GM18511 (cell line): ENCODE data around the gene DPP10.

Source experiments
- ATAC-seq: cut with Tn5 transposase; IDR thresholded peaks from one replicate; pipeline ENCODE4 v1.9.1; 2021; ENCODE audit warnings: mild to moderate bottlenecking, moderate library complexity; ENCODE audit not compliant: unreplicated experiment

DPP10 gene

GRCh38 chr2:114789989-114790388 lies 347.5 kb downstream of the DPP10 start:
- ATAC-seq, result no peak

- no peak for ATAC-seq
Measured at GRCh38 chr2:114797540-114797939, 355.1 kb downstream of the DPP10 start.

GRCh38 chr2:114797942-114798341 lies 355.5 kb downstream of the DPP10 start:
- no peak for ATAC-seq

GRCh38 chr2:114800371-114800770 lies 357.9 kb downstream of the DPP10 start:
- ATAC-seq, result no peak

GRCh38 chr2:114805195-114805594 lies 362.8 kb downstream of the DPP10 start:
- ATAC-seq, result no peak

- no peak for ATAC-seq
Measured at GRCh38 chr2:114810092-114810491, 367.7 kb downstream of the DPP10 start.

- ATAC-seq, result no peak
Measured at GRCh38 chr2:114812261-114812660, 369.8 kb downstream of the DPP10 start.

GRCh38 chr2:114814355-114814754 lies 371.9 kb downstream of the DPP10 start:
- no peak for ATAC-seq

- no peak for ATAC-seq
Measured at GRCh38 chr2:114821055-114821454, 378.6 kb downstream of the DPP10 start.

GRCh38 chr2:114843963-114844362 lies 401.5 kb downstream of the DPP10 start:
- ATAC-seq, result no peak

- no peak for ATAC-seq
Measured at GRCh38 chr2:114857196-114857595, 414.8 kb downstream of the DPP10 start.

- no peak for ATAC-seq
Measured at GRCh38 chr2:114859726-114860510, 417.5 kb downstream of the DPP10 start.

GRCh38 chr2:114862243-114862642 lies 419.8 kb downstream of the DPP10 start:
- no peak for ATAC-seq

GRCh38 chr2:114864901-114865300 lies 422.5 kb downstream of the DPP10 start:
- ATAC-seq, result no peak

GRCh38 chr2:114880046-114880445 lies 437.6 kb downstream of the DPP10 start:
- ATAC-seq, result no peak

- no peak for ATAC-seq
Measured at GRCh38 chr2:114919985-114920384, 477.5 kb downstream of the DPP10 start.

GRCh38 chr2:114922076-114922475 lies 479.6 kb downstream of the DPP10 start:
- no peak for ATAC-seq

GRCh38 chr2:114925296-114926255 lies 483.1 kb downstream of the DPP10 start:
- no peak for ATAC-seq

- ATAC-seq, result no peak
Measured at GRCh38 chr2:114926303-114926702, 483.9 kb downstream of the DPP10 start.

- ATAC-seq, result no peak
Measured at GRCh38 chr2:114929225-114929624, 486.8 kb downstream of the DPP10 start.

- no peak for ATAC-seq
Measured at GRCh38 chr2:114933671-114934241, 491.3 kb downstream of the DPP10 start.
